Measurements from ENCODE around the gene NELFB. TPM values are rescaled to one million over a fixed set of nuclear protein-coding genes. Genes with fewer than 3 reads are reported as not detected.

NELFB gene
- total and polyA plus RNA-seq, 2 of the 4 experiments (the other 2 are of a cell fraction): 36.9 to 66.0 TPM

DNA sequence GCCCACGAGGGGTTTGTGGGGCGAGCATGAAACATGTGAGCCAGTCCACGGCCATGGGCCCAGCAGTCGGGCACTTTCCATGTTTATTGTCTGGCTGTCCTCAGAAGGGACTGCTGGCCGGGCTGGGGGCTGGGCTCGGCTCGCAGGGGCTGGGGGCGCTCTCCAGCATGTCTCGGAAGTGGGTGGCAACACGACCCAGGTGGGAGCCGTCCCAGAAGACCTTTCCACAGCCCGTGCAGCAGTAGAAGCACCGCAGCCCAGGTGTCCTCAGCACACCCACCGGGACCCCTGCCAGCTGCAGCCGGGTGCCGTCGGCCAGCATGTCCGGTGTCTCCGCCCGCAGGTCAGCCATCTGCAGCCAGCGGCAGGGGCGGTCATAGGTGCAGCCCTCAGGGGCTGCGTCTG, 51.7 kb downstream of the NELFB start:
- Histone ChIP-seq H2BK20ac (ENCODE audit: low read depth, low read length) (no peak overlapping the region), H3K23ac (ENCODE audit: low read depth, low read length) (no peak overlapping the region), H2AFZ (replicated peaks; ENCODE audit: low read length, poor library complexity) (no peak overlapping the region), H2BK5ac (ENCODE audit: low read depth, low read length, poor library complexity, severe bottlenecking) (no peak overlapping the region), H2AK5ac (ENCODE audit: low read depth, low read length) (no peak overlapping the region), H3K27me3 (ENCODE audit: control insufficient read depth, insufficient read depth, low read length) (peaks cover 6% of the 10 kb centered on the region; the same call in 1 of the 2 replicates), H4K8ac (ENCODE audit: low read depth in 2 of 2, low read length in 2 of 2) (no peak overlapping the region), H3K79me1 (ENCODE audit: low read depth in 1 of 2, low read length in 2 of 2) (no peaks in the 10 kb centered on the region), H2AK9ac (replicated peaks; ENCODE audit: low read depth, low read length, poor library complexity) (no peak overlapping the region), H3K27ac (ENCODE audit: insufficient read depth, low read length) (no peak overlapping the region), H3K4me2 (ENCODE audit: low read depth, low read length) (no peak overlapping the region), H3K4me1 (ENCODE audit: control insufficient read depth, insufficient read depth, low read length) (no peaks in the 10 kb centered on the region; the same call in 1 of the 2 replicates), H2BK120ac (ENCODE audit: low read depth, low read length) (no peak overlapping the region), H3K14ac (replicated peaks; ENCODE audit: low read depth, low read length) (no peak overlapping the region), H4K91ac (ENCODE audit: insufficient read depth, low read depth, low read length) (no peak overlapping the region), H3K36me3 (ENCODE audit: control insufficient read depth, insufficient read depth, low read length) (no peaks in the 10 kb centered on the region), H3K9ac (ENCODE audit: low read depth, low read length) (no peak overlapping the region), H3K9me3 (ENCODE audit: control insufficient read depth, insufficient read depth, low read length) (no peaks in the 10 kb centered on the region), H4K5ac (ENCODE audit: low read depth, low read length) (no peak overlapping the region), H2BK15ac (ENCODE audit: low read depth, low read length) (no peak overlapping the region), H3K18ac (ENCODE audit: low read depth, low read length) (no peak overlapping the region), H3K56ac (ENCODE audit: extremely low read depth, insufficient read depth, low read length) (no peak overlapping the region), H3K4ac (ENCODE audit: low read depth, low read length) (no peak overlapping the region), H3K4me3 (ENCODE audit: insufficient read depth, low read depth, low read length) (no peak overlapping the region), H4K20me1 (ENCODE audit: insufficient read depth, low read length) (no peaks in the 10 kb centered on the region), H3K9me1 (ENCODE audit: insufficient read depth, low read length) (no peaks in the 10 kb centered on the region)
- intact Hi-C loops (cut with micrococcal nuclease) (no loop called here), dilution Hi-C loops (cut with HindIII; ENCODE audit: low sequenced_read_pairs, unreplicated experiment) (no loop called here), in situ Hi-C loops (cut with MboI; ENCODE audit: low sequenced_read_pairs) (no loop called here)
- TF ChIP-seq, protein P1, sequence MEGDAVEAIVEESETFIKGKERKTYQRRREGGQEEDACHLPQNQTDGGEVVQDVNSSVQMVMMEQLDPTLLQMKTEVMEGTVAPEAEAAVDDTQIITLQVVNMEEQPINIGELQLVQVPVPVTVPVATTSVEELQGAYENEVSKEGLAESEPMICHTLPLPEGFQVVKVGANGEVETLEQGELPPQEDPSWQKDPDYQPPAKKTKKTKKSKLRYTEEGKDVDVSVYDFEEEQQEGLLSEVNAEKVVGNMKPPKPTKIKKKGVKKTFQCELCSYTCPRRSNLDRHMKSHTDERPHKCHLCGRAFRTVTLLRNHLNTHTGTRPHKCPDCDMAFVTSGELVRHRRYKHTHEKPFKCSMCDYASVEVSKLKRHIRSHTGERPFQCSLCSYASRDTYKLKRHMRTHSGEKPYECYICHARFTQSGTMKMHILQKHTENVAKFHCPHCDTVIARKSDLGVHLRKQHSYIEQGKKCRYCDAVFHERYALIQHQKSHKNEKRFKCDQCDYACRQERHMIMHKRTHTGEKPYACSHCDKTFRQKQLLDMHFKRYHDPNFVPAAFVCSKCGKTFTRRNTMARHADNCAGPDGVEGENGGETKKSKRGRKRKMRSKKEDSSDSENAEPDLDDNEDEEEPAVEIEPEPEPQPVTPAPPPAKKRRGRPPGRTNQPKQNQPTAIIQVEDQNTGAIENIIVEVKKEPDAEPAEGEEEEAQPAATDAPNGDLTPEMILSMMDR (conservative IDR thresholded peaks at IDR 0.05; ENCODE audit: low read depth, low read length): no peak
- TF ChIP-seq MAFK (IDR thresholded peaks at IDR 0.05; ENCODE audit: low read depth, low read length): no peak
- TF ChIP-seq, protein P2, sequence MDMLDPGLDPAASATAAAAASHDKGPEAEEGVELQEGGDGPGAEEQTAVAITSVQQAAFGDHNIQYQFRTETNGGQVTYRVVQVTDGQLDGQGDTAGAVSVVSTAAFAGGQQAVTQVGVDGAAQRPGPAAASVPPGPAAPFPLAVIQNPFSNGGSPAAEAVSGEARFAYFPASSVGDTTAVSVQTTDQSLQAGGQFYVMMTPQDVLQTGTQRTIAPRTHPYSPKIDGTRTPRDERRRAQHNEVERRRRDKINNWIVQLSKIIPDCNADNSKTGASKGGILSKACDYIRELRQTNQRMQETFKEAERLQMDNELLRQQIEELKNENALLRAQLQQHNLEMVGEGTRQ (IDR thresholded peaks at IDR 0.05; ENCODE audit: low read depth, low read length): no peak
- TF ChIP-seq FOS (IDR thresholded peaks at IDR 0.05; ENCODE audit: low read depth, low read length): no peak
- no peak for TF ChIP-seq CHD1 (IDR thresholded peaks at IDR 0.05; ENCODE audit: low read depth, low read length)
- no peak for TF ChIP-seq NFE2L2 (IDR thresholded peaks at IDR 0.05; ENCODE audit: low read depth, low read length)
- TF ChIP-seq MAZ (IDR thresholded peaks at IDR 0.05; ENCODE audit: borderline replicate concordance, low read depth, low read length): no peak
- TF ChIP-seq POLR2A (IDR thresholded peaks at IDR 0.05; ENCODE audit: low read depth, low read length): no peak
- no peak for TF ChIP-seq BHLHE40 (IDR thresholded peaks at IDR 0.05; ENCODE audit: low read depth, low read length)
- TF ChIP-seq, protein P3, sequence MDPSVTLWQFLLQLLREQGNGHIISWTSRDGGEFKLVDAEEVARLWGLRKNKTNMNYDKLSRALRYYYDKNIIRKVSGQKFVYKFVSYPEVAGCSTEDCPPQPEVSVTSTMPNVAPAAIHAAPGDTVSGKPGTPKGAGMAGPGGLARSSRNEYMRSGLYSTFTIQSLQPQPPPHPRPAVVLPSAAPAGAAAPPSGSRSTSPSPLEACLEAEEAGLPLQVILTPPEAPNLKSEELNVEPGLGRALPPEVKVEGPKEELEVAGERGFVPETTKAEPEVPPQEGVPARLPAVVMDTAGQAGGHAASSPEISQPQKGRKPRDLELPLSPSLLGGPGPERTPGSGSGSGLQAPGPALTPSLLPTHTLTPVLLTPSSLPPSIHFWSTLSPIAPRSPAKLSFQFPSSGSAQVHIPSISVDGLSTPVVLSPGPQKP (IDR thresholded peaks at IDR 0.05; ENCODE audit: borderline replicate concordance, low read depth, low read length): no peak
- TF ChIP-seq SMC3 (IDR thresholded peaks at IDR 0.05; ENCODE audit: low read depth, low read length): no peak
- no peak for TF ChIP-seq RFX5 (IDR thresholded peaks at IDR 0.05; ENCODE audit: low read depth, low read length)
- no peak for TF ChIP-seq MXI1 (IDR thresholded peaks at IDR 0.05; ENCODE audit: borderline replicate concordance, low read depth, low read length)
- TF ChIP-seq RCOR1 (IDR thresholded peaks at IDR 0.05; ENCODE audit: insufficient replicate concordance, low read length): no peak
- no peak for TF ChIP-seq RAD21 (IDR thresholded peaks at IDR 0.05; ENCODE audit: low read length)
- TF ChIP-seq CEBPB (IDR thresholded peaks at IDR 0.05; ENCODE audit: low read depth, low read length): no peak
- no TSS peak for BruUV-seq (replicated peaks)
- POLR2A ChIA-PET (ENCODE audit: unreplicated experiment): no interaction called here
- ATAC-seq (ENCODE audit: low read depth) (no peak), DNase-seq (no peak)
- CTCF ChIA-PET: no interaction called here
- WGBS, 2 experiments (ENCODE audit: extremely low coverage in 2 of 2, insufficient read length in 1 of 2): 56% methylated on average over 16 of the region's 23 CpGs; no CpG with 5 or more reads in 1 of the 2 experiments

Measured in IMR-90 (cell line).